Thyroid gland (tissue), 4 donors: ENCODE measurements around the gene RNU1-1.
"Not testable (repeated sequence)": the region's sequence is repeated elsewhere in the genome, so short reads cannot be mapped to it uniquely, and the experiment has no call there.

ENCODE experiments used
- CTCF ChIP-seq, 6 experiments: fragments of 200-600 bp in 3 of 6; fragments of 450-650 bp in 3 of 6; sonication (generic) in 3 of 6; IDR thresholded peaks; one replicate each; pipeline ENCODE4 v1.5.1; 2016 to 2019; ENCODE audit warnings: antibody characterized with exemption in 6 of 6, mild to moderate bottlenecking in 2 of 6, inconsistent platforms in 1 of 6, moderate library complexity in 1 of 6
- POLR2A ChIP-seq, 2 donors: fragments of 450-650 bp; IDR thresholded peaks; one replicate each; pipeline ENCODE4 v1.6.1; 2017; ENCODE audit warnings: antibody characterized with exemption in 2 of 2, mild to moderate bottlenecking in 2 of 2, moderate library complexity in 1 of 2

DNA sequence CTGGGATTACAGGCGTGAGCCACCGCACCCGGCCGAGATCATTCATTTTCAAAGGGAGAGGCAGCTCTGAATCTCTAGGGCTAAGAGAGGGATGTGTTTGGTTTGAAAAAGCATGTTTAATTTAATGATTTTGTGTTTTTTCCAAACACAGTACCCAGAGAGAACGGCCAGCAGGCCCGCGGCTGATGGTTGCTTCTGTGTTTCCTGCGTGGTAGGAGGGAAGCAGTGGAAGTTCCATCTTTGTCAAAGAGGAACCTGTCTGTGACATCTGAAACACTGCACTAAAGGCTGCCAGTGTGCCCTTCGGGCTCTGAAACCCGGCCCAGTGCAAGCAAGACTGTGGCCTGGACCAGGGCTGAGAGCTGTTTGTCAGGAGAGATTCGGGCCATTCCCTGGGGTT, 13.6 kb downstream of the RNU1-1 start:
- not testable (repeated sequence) for TF ChIP-seq CTCF, POLR2A (IDR thresholded peaks at IDR 0.05)
